Endothelial cell of umbilical vein (primary cell): Measurements from ENCODE around the gene ANKRD35. TPM values are rescaled to one million over a fixed set of nuclear protein-coding genes. Genes with fewer than 3 reads are reported as not detected.

Experiments
- BruUV-seq: library from RNA; stranded (reverse); fragments of 400-500 nt; replicated peaks from 2 replicates; lab custom pipeline; 2021; lab: Mats Ljungman, UMichigan
- CTCF ChIA-PET: fragments of 300-600, 350-600 bp; sonication (Branson Sonifier 250); formaldehyde crosslinking; loops from one replicate; lab custom pipeline; 2021; ENCODE audit warnings: antibody characterized with exemption, inconsistent platforms; lab: Charles Lee
- POLR2A ChIA-PET: fragments of 300-600, 350-600 bp; sonication (Branson Sonifier 250); formaldehyde crosslinking; loops from one replicate; lab custom pipeline; 2021; ENCODE audit warnings: antibody characterized with exemption, inconsistent platforms; lab: Charles Lee
- DNase-seq: peaks from one replicate; pipeline ENCODE4 v3.0.0-alpha.2; 2011; ENCODE audit warnings: low read depth, low spot score
- FAIRE-seq: peaks from 2 replicates; lab custom pipeline; 2011; peaks lifted over from hg19 to GRCh38; lab: Jason Lieb, UNC
- H2AFZ ChIP-seq: 2 replicates; pipeline ENCODE4 v1.6.0; 2012; ENCODE audit warnings: low read depth, low read length, control low read depth, inconsistent platforms
- H3K27ac ChIP-seq: 2 replicates; pipeline ENCODE4 v1.5.1; 2011; ENCODE audit warnings: low read depth, mild to moderate bottlenecking, control low read depth, low read length, moderate library complexity; ENCODE audit not compliant: insufficient read depth
- H3K27me3 ChIP-seq, 2 experiments: 2 replicates each; pipeline versions ENCODE4 v1.6.0 to v1.6.1; 2011; ENCODE audit warnings: low read length in 2 of 2, mixed read lengths in 1 of 2; ENCODE audit not compliant: control insufficient read depth in 2 of 2, insufficient read depth in 2 of 2
- H3K36me3 ChIP-seq, 2 experiments: 2 replicates in 1 of 2; 3 replicates in 1 of 2; pipeline ENCODE4 v1.5.1; 2011; ENCODE audit warnings: low read length in 2 of 2, mild to moderate bottlenecking in 1 of 2, moderate library complexity in 1 of 2; ENCODE audit not compliant: control insufficient read depth in 2 of 2, insufficient read depth in 2 of 2; ENCODE audit errors: extremely low read depth in 1 of 2
- H3K4me1 ChIP-seq: 3 replicates; pipeline ENCODE4 v1.5.1; 2011; ENCODE audit warnings: mild to moderate bottlenecking, low read length; ENCODE audit not compliant: control insufficient read depth, insufficient read depth; ENCODE audit errors: extremely low read depth
- H3K4me2 ChIP-seq: 2 replicates; pipeline ENCODE4 v1.6.1; 2011; ENCODE audit warnings: low read length, control low read depth, mixed read lengths; ENCODE audit not compliant: insufficient read depth
- H3K4me3 ChIP-seq, 3 experiments: fragments of 200-600 bp in 1 of 3; sonication (generic), shearing (Covaris generic) in 1 of 3; replicated peaks in 1 of 3; 2 replicates each; pipeline ENCODE4 v1.5.1; 2011 to 2016; ENCODE audit warnings: control low read depth in 3 of 3, low read length in 3 of 3, mild to moderate bottlenecking in 2 of 3, inconsistent platforms in 1 of 3, low read depth in 1 of 3, moderate library complexity in 1 of 3; ENCODE audit not compliant: insufficient read depth in 1 of 3
- H3K79me2 ChIP-seq: 2 replicates; pipeline ENCODE4 v1.6.0; 2012; ENCODE audit warnings: low read length, inconsistent platforms; ENCODE audit not compliant: control insufficient read depth, insufficient read depth
- H3K9ac ChIP-seq: replicated peaks from 2 replicates; pipeline ENCODE3; 2011; ENCODE audit warnings: low read length, control low read depth; ENCODE audit not compliant: insufficient read depth; ENCODE audit errors: extremely low read depth
- H3K9me1 ChIP-seq: replicated peaks from 3 replicates; pipeline ENCODE4 v1.6.0; 2011; ENCODE audit warnings: mild to moderate bottlenecking, low read length; ENCODE audit not compliant: control insufficient read depth, insufficient read depth; ENCODE audit errors: extremely low read depth
- H3K9me3 ChIP-seq: replicated peaks from 2 replicates; pipeline ENCODE4 v1.5.1; 2012; ENCODE audit warnings: low read length, inconsistent platforms; ENCODE audit not compliant: control insufficient read depth, insufficient read depth
- H4K20me1 ChIP-seq: replicated peaks from 2 replicates; pipeline ENCODE3; 2011; ENCODE audit warnings: mild to moderate bottlenecking, low read length; ENCODE audit not compliant: control insufficient read depth, insufficient read depth; ENCODE audit errors: extremely low read depth
- CTCF ChIP-seq, 2 donors: IDR thresholded peaks; 1 replicate in 1 of 2; 2 replicates in 1 of 2; pipeline ENCODE4 v1.5.1; 2011; ENCODE audit warnings: low read length in 2 of 2, mild to moderate bottlenecking in 2 of 2, moderate library complexity in 2 of 2, control low read depth in 1 of 2, inconsistent platforms in 1 of 2, low read depth in 1 of 2; ENCODE audit not compliant: insufficient read depth in 1 of 2; ENCODE audit errors: extremely low read depth in 1 of 2
- EZH2 ChIP-seq: IDR thresholded peaks from 2 replicates; pipeline ENCODE4 v1.6.1; 2012; ENCODE audit warnings: borderline replicate concordance, low read depth, mild to moderate bottlenecking, moderate library complexity, low read length, inconsistent platforms; ENCODE audit not compliant: severe bottlenecking
- FOS ChIP-seq: IDR thresholded peaks from 2 replicates; pipeline ENCODE4 v1.6.1; 2011; ENCODE audit warnings: mild to moderate bottlenecking, low read length, moderate library complexity, borderline replicate concordance; ENCODE audit not compliant: insufficient read depth
- GATA2 ChIP-seq: IDR thresholded peaks from 2 replicates; pipeline ENCODE4 v1.7.0; 2011; ENCODE audit warnings: low read depth, mild to moderate bottlenecking, moderate library complexity, mixed read lengths, low read length; ENCODE audit not compliant: insufficient read length, insufficient read depth
- JUN ChIP-seq: IDR thresholded peaks from 2 replicates; pipeline ENCODE4 v1.6.1; 2011; ENCODE audit warnings: borderline replicate concordance, low read depth; ENCODE audit not compliant: insufficient read length, insufficient read depth
- MYC ChIP-seq: IDR thresholded peaks from one replicate; pipeline ENCODE4 v1.6.1; 2011; ENCODE audit warnings: mild to moderate bottlenecking, low read depth, low read length
- POLR2A ChIP-seq: IDR thresholded peaks from 2 replicates; pipeline ENCODE4 v1.6.1; 2012; ENCODE audit warnings: low read depth, mild to moderate bottlenecking, control low read depth, low read length
- POLR2AphosphoS5 ChIP-seq: IDR thresholded peaks from 2 replicates; pipeline ENCODE4 v1.6.1; 2012; ENCODE audit warnings: low read depth, mild to moderate bottlenecking, control low read depth, low read length, moderate library complexity; ENCODE audit not compliant: insufficient read depth
- dilution Hi-C: fragments of 300-500 bp; cut with MboI; formaldehyde crosslinking; loops from one replicate; pipeline ENCODE4 v1.15.0; 2019; ENCODE audit warnings: low sequenced_read_pairs; ENCODE audit not compliant: extremely low pct_ligation_motif_present
- intact Hi-C: fragments of 100-400 bp; cut with micrococcal nuclease; formaldehyde crosslinking; loops from one replicate; pipeline ENCODE4 v1.10.0; 2022
- polyA plus RNA-seq, 4 experiments: library from polyadenylated mRNA; depleted of rRNA in 3 of 4; stranded (reverse) in 3 of 4; unstranded in 1 of 4; fragments of >200 nt; gene quantifications; 2 replicates each; pipeline versions ENCODE4 v1.2.1 to v1.2.3, GENCODE V29; 2011 to 2012; ENCODE audit warnings: missing spikeins in 1 of 4
- total RNA-seq: library from RNA; stranded (reverse); gene quantifications from 2 replicates; pipeline ENCODE4 v1.2.3, GENCODE V29; 2021
- TF ChIP-seq, protein P1 (sequence below): IDR thresholded peaks from 2 replicates; pipeline ENCODE4 v1.6.1; 2011; ENCODE audit not compliant: insufficient read depth, insufficient read length

The ANKRD35 gene
- total and polyA plus RNA-seq, 2 donors (not counting 3 experiments of a cell fraction or from before 2014, with no cell fraction given): 0.15 to 0.20 TPM

GRCh38 chr1:145863282-145864018 lies 22.2 kb downstream of the ANKRD35 start:
- Histone ChIP-seq H3K4me3 (no peak overlapping the region), H3K79me2 (peaks cover under 1% of the 10 kb centered on the region), H2AFZ (no peak overlapping the region), H3K36me3 (no peaks in the 10 kb centered on the region), H3K4me2 (no peak overlapping the region), H4K20me1 (no peaks in the 10 kb centered on the region), H3K4me1 (peaks cover 8% of the 10 kb centered on the region), H3K9me3 (no peaks in the 10 kb centered on the region), H3K27me3 (peaks cover 7 to 11% of the 10 kb centered on the region in 2 experiments), H3K27ac (no peak overlapping the region), H3K9ac (no peak overlapping the region), H3K9me1 (no peaks in the 10 kb centered on the region)
- TF ChIP-seq POLR2A (no peak), GATA2 (no peak), MYC (no peak), POLR2AphosphoS5 (no peak), FOS (no peak), CTCF (IDR thresholded peaks at IDR 0.05; ENCODE audit: extremely low read depth in 1 of 2, insufficient read depth in 1 of 2, low read depth in 1 of 2, low read length in 2 of 2) (no peak), EZH2 (no peak), JUN (no peak)
- TF ChIP-seq, protein P1, sequence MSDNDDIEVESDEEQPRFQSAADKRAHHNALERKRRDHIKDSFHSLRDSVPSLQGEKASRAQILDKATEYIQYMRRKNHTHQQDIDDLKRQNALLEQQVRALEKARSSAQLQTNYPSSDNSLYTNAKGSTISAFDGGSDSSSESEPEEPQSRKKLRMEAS: no peak
- FAIRE-seq (no peak), DNase-seq (no peak)
- CTCF ChIA-PET: interaction anchor here (1.3 to 4.2 kb wide), 5 partner anchors 8 to 28 kb away, joined by 3 to 13 read pairs (median 5); partner anchors contain the start of gene NUDT17
- dilution Hi-C loops (no loop called here), intact Hi-C loops (no loop called here)
- BruUV-seq: no TSS peak
- POLR2A ChIA-PET: no interaction called here
